Common myeloid progenitor, CD34-positive (primary cell): ENCODE measurements around the gene GRM1.

Experiments
- CTCF ChIA-PET: fragments of 350-600 bp; sonication (Branson Sonifier 250); formaldehyde crosslinking; loops from one replicate; lab custom pipeline; 2021; ENCODE audit warnings: antibody characterized with exemption; lab: Charles Lee
- POLR2A ChIA-PET: fragments of 350-600 bp; sonication (Branson Sonifier 250); formaldehyde crosslinking; loops from one replicate; lab custom pipeline; 2021; ENCODE audit warnings: antibody characterized with exemption; lab: Charles Lee
- DNase-seq, 3 donors: peaks; one replicate each; pipeline versions ENCODE4 v3.0.0 to v3.0.0-alpha.2; 2013
- H3K27ac ChIP-seq, 2 experiments: 1 replicate in 1 of 2; 2 replicates in 1 of 2; pipeline ENCODE4 v1.7.0; 2013; ENCODE audit warnings: inconsistent platforms in 2 of 2, low read length in 2 of 2, mild to moderate bottlenecking in 2 of 2, low read depth in 1 of 2, moderate library complexity in 1 of 2; ENCODE audit not compliant: severe bottlenecking in 2 of 2, insufficient read depth in 1 of 2, poor library complexity in 1 of 2
- H3K27me3 ChIP-seq, 5 experiments: replicated peaks in 2 of 5; 1 replicate in 3 of 5; 2 replicates in 2 of 5; pipeline versions ENCODE4 v1.6.1 to v1.7.0; 2013; ENCODE audit warnings: low read length in 4 of 5, mild to moderate bottlenecking in 2 of 5, moderate library complexity in 2 of 5, inconsistent platforms in 1 of 5; ENCODE audit not compliant: insufficient read depth in 5 of 5, control insufficient read depth in 4 of 5
- H3K36me3 ChIP-seq, 4 experiments: 1 replicate in 2 of 4; 2 replicates in 2 of 4; pipeline versions ENCODE4 v1.6.1 to v1.7.0; 2013; ENCODE audit warnings: low read length in 3 of 4, control low read depth in 1 of 4, mild to moderate bottlenecking in 1 of 4; ENCODE audit not compliant: control insufficient read depth in 4 of 4, insufficient read depth in 4 of 4
- H3K4me1 ChIP-seq, 4 experiments: 1 replicate in 3 of 4; 2 replicates in 1 of 4; pipeline versions ENCODE4 v1.6.1 to v1.7.1; 2013; ENCODE audit warnings: low read length in 3 of 4, mild to moderate bottlenecking in 3 of 4, control low read depth in 1 of 4, inconsistent platforms in 1 of 4, moderate library complexity in 1 of 4; ENCODE audit not compliant: control insufficient read depth in 4 of 4, insufficient read depth in 4 of 4; ENCODE audit errors: control extremely low read depth in 1 of 4
- H3K4me3 ChIP-seq, 7 experiments: 1 replicate in 4 of 7; 2 replicates in 3 of 7; pipeline versions ENCODE4 v1.5.1 to v1.7.0; 2013; ENCODE audit warnings: mild to moderate bottlenecking in 7 of 7, low read length in 6 of 7, moderate library complexity in 6 of 7, inconsistent platforms in 2 of 7, low read depth in 2 of 7, control low read depth in 1 of 7; ENCODE audit not compliant: insufficient read depth in 4 of 7, control insufficient read depth in 1 of 7; ENCODE audit errors: extremely low read depth in 1 of 7
- H3K9me3 ChIP-seq, 5 experiments: 1 replicate in 4 of 5; 2 replicates in 1 of 5; pipeline versions ENCODE4 v1.6.1 to v1.7.1; 2013; ENCODE audit warnings: low read length in 4 of 5, mild to moderate bottlenecking in 2 of 5, inconsistent platforms in 1 of 5, low read depth in 1 of 5, moderate library complexity in 1 of 5; ENCODE audit not compliant: control insufficient read depth in 4 of 5, insufficient read depth in 2 of 5; ENCODE audit errors: control extremely low read depth in 1 of 5
- WGBS: methylation state at CpG from one replicate; pipeline ENCODE4 v1.1.5; 2013; ENCODE audit not compliant: insufficient coverage; 5-methylcytosine and 5-hydroxymethylcytosine counted together

GRM1 gene

DNA sequence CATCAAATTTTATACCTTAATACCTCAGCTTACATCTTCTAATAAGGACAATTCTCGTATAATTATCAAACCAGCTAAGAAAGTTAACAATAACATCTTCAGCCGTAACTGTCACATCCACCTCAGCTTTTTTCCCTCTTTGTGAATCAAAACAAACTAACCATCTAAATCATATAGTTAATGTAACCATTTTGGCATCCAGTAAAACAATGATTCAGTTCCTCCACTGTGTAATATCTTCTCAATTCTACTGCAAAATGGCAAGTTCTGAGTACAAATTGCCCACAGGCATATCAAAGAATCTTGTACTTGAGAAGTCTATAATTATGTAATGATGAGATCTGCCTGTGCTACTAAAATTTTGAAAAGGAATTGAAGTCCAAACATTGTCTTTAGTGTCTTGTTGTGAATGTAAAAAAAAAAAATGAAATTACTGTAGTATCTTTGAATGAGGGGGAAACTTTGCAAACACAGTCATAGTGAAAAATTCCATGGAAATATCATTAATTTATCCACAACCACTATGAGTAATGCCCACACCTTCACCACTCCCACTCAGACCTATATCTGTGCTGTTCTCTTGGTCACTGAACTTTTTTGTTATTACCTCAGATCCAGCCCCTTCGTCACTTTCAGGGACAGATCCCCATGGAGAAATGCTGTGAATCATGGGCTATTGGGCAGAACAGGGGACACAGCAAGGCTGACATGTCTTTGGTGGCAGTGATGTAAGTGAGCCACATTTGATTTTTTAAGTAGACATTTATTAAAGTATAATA is 336.1 kb downstream of the GRM1 start:
- Histone ChIP-seq H3K4me3 (no peak overlapping the region), H3K4me1 (no peaks in the 10 kb centered on the region), H3K9me3 (no peaks in the 10 kb centered on the region), H3K27me3 (peaks cover 0 to 1% (median 0%) of the 10 kb centered on the region in 5 experiments), H3K27ac (no peak overlapping the region), H3K36me3 (no peaks in the 10 kb centered on the region)
- DNase-seq, result no peak
- ChIA-PET CTCF (no interaction called here), POLR2A (no interaction called here)
- WGBS, result 100% methylated on average over 3 of the region's 3 CpGs

DNA sequence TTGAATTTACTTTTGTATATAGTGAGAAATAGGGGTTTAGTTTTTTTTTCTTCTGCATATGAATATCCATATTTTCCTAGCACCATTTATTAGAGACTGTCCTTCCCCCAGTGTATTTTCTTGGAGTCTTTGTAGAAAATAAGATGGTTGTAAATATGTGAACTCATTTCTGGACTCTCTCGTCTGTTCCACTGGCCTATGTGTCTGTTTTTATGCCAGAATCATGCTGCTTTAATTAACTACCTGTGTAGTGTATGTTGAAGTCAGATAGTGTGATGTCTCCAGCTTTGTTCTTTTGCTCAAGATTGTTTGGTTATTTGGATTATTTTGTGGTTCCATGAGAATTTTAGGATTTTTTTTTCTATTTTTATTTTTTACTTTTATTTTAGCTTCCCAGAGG is 338.2 kb downstream of the GRM1 start:
- H3K9me3 ChIP-seq, result no peaks in the 10 kb centered on the region
- no peak overlapping the region for H3K4me3 ChIP-seq
- no CpG with 5 or more reads among the region's 1 CpG for WGBS
- ChIA-PET POLR2A (no interaction called here), CTCF (interaction anchor here (1.0 kb wide), 1 partner anchor 21 kb away, joined by 3 read pairs; no protein-coding TSS in a partner anchor)
- no peak for DNase-seq
- H3K4me1 ChIP-seq, result no peaks in the 10 kb centered on the region
- peaks cover 0 to 1% (median 0%) of the 10 kb centered on the region in 5 experiments for H3K27me3 ChIP-seq
- no peaks in the 10 kb centered on the region for H3K36me3 ChIP-seq
- H3K27ac ChIP-seq, result no peak overlapping the region

DNA sequence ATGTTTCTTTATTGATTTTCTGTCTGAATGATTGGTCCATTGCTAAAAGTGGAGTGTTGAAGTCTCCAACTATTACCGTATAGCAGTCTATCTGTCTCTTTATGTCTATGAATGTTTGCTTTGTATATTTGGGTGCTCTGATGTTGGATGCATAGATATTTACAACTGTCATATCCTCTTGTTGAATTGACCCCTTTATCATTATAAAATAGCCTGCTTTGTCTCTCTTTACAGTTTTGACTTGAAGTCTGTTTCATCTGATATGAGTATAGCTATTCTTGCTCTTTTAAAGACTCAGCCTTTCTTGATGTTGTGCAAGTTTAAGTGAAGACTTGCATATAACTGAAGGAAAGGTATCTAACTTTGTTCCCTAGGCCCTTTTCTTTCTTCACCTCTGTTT is 341.0 kb downstream of the GRM1 start:
- no CpG with 5 or more reads among the region's 1 CpG for WGBS
- Histone ChIP-seq H3K27me3 (peaks cover 0 to 1% (median 0%) of the 10 kb centered on the region in 5 experiments), H3K4me1 (no peaks in the 10 kb centered on the region), H3K4me3 (no peak overlapping the region), H3K9me3 (no peaks in the 10 kb centered on the region), H3K36me3 (no peaks in the 10 kb centered on the region), H3K27ac (no peak overlapping the region)
- DNase-seq, result no peak
- ChIA-PET POLR2A (no interaction called here), CTCF (no interaction called here)

DNA sequence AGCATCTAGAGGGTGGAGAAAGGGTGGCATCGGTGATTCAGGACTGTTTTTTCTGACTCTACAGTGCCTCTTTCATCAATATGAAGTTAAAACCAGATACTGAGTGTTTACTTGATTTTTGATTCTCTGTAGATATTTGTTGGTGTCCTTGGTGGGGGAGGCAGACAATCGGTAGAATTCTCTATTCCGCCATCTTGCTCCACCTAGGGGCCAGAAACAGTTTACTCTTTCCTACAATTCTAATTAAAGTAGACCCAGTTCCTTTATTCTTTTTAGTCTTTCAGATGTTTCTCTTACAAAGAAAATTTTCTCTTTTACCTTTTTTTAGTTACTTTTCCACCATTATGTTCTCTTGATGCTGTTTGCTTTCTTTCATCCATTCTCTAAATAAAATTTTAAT is 352.6 kb downstream of the GRM1 start:
- H3K9me3 ChIP-seq, result no peaks in the 10 kb centered on the region
- no CpG with 5 or more reads among the region's 3 CpGs for WGBS
- H3K36me3 ChIP-seq, result no peaks in the 10 kb centered on the region
- no peak overlapping the region for H3K4me3 ChIP-seq
- H3K4me1 ChIP-seq, result no peaks in the 10 kb centered on the region
- H3K27ac ChIP-seq, result no peak overlapping the region
- no peak for DNase-seq
- CTCF ChIA-PET, result no interaction called here
- POLR2A ChIA-PET, result no interaction called here
- no peaks in the 10 kb centered on the region for H3K27me3 ChIP-seq

DNA sequence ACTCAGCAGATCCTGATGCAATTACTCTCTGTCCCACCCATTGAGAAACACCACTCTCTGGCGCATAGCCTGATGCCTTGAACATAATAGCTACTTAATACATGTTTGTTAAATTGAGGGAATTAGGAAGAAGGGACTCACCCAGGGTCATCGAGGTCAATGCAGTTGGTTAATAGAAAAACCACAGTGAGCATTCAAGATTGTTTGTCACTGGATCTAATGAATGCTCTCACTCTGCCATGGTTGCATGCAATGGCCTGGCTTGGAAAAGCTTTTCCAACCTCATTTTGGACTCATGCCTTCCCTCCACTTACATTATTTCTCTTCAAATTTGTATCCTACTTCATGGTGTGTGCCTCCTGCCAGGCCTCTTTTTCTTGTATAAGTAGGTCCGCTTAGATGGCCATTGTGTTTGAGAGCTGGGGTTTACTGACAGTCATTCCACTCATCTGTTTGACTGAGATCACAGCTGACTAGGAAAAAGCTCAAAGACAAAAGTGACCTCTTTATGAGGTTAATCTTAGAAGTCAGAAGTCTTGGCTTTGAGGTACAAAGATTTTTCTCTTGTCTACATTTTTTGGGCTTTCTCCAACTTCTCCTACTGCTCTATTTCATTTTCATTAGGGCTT is 360.0 kb downstream of the GRM1 start:
- no peak overlapping the region for H3K4me3 ChIP-seq
- no peaks in the 10 kb centered on the region for H3K36me3 ChIP-seq
- WGBS, result 100% methylated on average over 2 of the region's 3 CpGs
- ChIA-PET POLR2A (no interaction called here), CTCF (no interaction called here)
- no peaks in the 10 kb centered on the region for H3K27me3 ChIP-seq
- DNase-seq, result no peak
- no peaks in the 10 kb centered on the region for H3K9me3 ChIP-seq
- H3K27ac ChIP-seq, result no peak overlapping the region
- no peaks in the 10 kb centered on the region for H3K4me1 ChIP-seq

DNA sequence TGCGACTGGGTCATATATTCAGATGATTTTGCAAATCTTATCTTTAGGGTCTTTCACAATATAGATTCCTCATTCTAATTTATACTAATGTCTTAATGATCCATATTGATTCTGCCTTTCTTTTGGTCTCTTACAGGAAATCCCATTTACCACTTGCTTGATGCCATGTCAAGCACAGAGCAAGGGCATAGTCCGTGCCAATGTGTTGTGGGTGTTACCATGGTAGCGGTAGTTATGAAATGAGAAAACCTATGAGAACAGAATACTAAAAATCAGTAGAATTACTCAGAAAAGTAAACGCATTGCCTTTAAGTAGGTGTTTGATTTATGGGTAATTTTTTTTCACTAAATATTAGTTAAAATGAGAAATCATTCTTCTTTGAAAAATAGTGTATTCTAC is 360.9 kb downstream of the GRM1 start:
- Histone ChIP-seq H3K36me3 (no peaks in the 10 kb centered on the region), H3K9me3 (no peaks in the 10 kb centered on the region), H3K4me1 (no peaks in the 10 kb centered on the region), H3K27ac (no peak overlapping the region), H3K4me3 (no peak overlapping the region), H3K27me3 (no peaks in the 10 kb centered on the region)
- no peak for DNase-seq
- POLR2A ChIA-PET, result no interaction called here
- 100% methylated on average over 1 of the region's 4 CpGs for WGBS
- CTCF ChIA-PET, result no interaction called here

DNA sequence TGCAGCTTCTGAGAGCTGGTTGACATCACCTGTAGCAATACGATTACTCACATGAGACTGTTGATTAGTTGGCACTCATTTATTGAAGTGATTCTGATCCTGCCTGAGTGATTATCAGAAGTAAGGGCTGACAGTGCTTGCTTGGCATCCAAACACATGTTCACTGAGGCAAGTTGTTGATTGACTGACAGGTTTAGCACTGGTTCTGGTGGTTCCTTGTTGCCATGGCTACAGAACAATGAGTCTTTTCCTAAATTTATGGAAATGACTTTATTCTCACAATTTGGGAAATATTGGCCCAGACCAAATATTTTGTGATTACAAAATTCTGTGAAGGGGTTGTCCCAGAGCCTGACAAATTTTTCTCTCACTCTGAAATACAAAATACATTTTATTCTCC is 368.8 kb downstream of the GRM1 start:
- ChIA-PET CTCF (no interaction called here), POLR2A (no interaction called here)
- no CpG with 5 or more reads among the region's 1 CpG for WGBS
- no peaks in the 10 kb centered on the region for H3K4me1 ChIP-seq
- H3K27me3 ChIP-seq, result peaks cover 0 to 2% (median 0%) of the 10 kb centered on the region in 5 experiments
- DNase-seq, result no peak
- no peak overlapping the region for H3K4me3 ChIP-seq
- H3K9me3 ChIP-seq, result no peaks in the 10 kb centered on the region
- no peak overlapping the region for H3K27ac ChIP-seq
- H3K36me3 ChIP-seq, result no peaks in the 10 kb centered on the region
